HepG2 (cell line): ENCODE data around the gene SMURF1. TPM values are rescaled to one million over a fixed set of nuclear protein-coding genes. Genes with fewer than 3 reads are reported as not detected.
A peak's percentile ranks its signal among the peaks of the same experiment; 100 is the strongest.

Source experiments
- ADNP ChIP-seq: sonication (generic); formaldehyde crosslinking; IDR thresholded peaks from 2 replicates; pipeline ENCODE4 v1.4.0; 2020; ENCODE audit warnings: missing genetic modification reagents
- ATF7 ChIP-seq, 2 experiments: fragments of 450-650 bp in 1 of 2; sonication (generic) in 1 of 2; formaldehyde crosslinking in 1 of 2; IDR thresholded peaks; 2 replicates each; pipeline versions ENCODE4 v1.4.0 to v1.6.1; 2016 to 2020; ENCODE audit warnings: antibody characterized with exemption in 1 of 2, mild to moderate bottlenecking in 1 of 2, missing genetic modification reagents in 1 of 2
- BHLHE40 ChIP-seq: IDR thresholded peaks from 2 replicates; pipeline ENCODE4 v1.6.1; 2011; ENCODE audit warnings: low read length, improper control_type of control experiment
- BRF2 ChIP-seq: sonication (generic); formaldehyde crosslinking; IDR thresholded peaks from 2 replicates; pipeline ENCODE4 v1.8.1; 2022; ENCODE audit warnings: mild to moderate bottlenecking, missing genetic modification reagents
- FOXP4 ChIP-seq: sonication (generic); formaldehyde crosslinking; IDR thresholded peaks from 2 replicates; pipeline ENCODE4 v1.4.0; 2020; ENCODE audit warnings: missing genetic modification reagents
- GATAD2A ChIP-seq: IDR thresholded peaks from 2 replicates; pipeline ENCODE4 v1.6.1; 2016
- HMG20B ChIP-seq: conservative IDR thresholded peaks from 2 replicates; pipeline ENCODE4 v1.6.1; 2016; ENCODE audit warnings: missing genetic modification reagents, missing compliant biosample characterization
- HOMEZ ChIP-seq: IDR thresholded peaks from 2 replicates; pipeline ENCODE4 v1.6.1; 2016; ENCODE audit warnings: low read depth
- JUNB ChIP-seq: sonication (generic); formaldehyde crosslinking; IDR thresholded peaks from 2 replicates; pipeline ENCODE4 v1.8.0; 2022; ENCODE audit warnings: missing genetic modification reagents, mild to moderate bottlenecking, borderline replicate concordance
- MXI1 ChIP-seq: IDR thresholded peaks from 3 replicates; pipeline ENCODE4 v1.6.1; 2012; ENCODE audit warnings: low read depth, low read length, inconsistent platforms, borderline replicate concordance
- MYPOP ChIP-seq: sonication (generic); formaldehyde crosslinking; IDR thresholded peaks from 2 replicates; pipeline ENCODE4 v1.8.1; 2023; ENCODE audit warnings: mild to moderate bottlenecking, moderate library complexity, missing genetic modification reagents
- PAF1 ChIP-seq: IDR thresholded peaks from 2 replicates; pipeline ENCODE4 v1.6.1; 2016; ENCODE audit warnings: missing genetic modification reagents, missing compliant biosample characterization
- PRDM15 ChIP-seq: sonication (generic); formaldehyde crosslinking; IDR thresholded peaks from 2 replicates; pipeline ENCODE4 v1.4.0; 2020; ENCODE audit warnings: missing genetic modification reagents
- SAP130 ChIP-seq: IDR thresholded peaks from 2 replicates; pipeline ENCODE4 v1.6.1; 2016; ENCODE audit warnings: low read depth
- SKI ChIP-seq: fragments of 450-650 bp; IDR thresholded peaks from one replicate; pipeline ENCODE4 v1.6.1; 2018; ENCODE audit warnings: mild to moderate bottlenecking; ENCODE audit not compliant: partially characterized antibody
- SMC3 ChIP-seq: IDR thresholded peaks from 2 replicates; pipeline ENCODE4 v1.6.1; 2011; ENCODE audit warnings: low read length, improper control_type of control experiment
- TAF15 ChIP-seq: fragments of 200-400 bp; formaldehyde crosslinking; IDR thresholded peaks from one replicate; pipeline ENCODE4 v1.6.1; 2018; ENCODE audit warnings: mild to moderate bottlenecking, low read depth, low read length; ENCODE audit not compliant: poor library complexity, severe bottlenecking
- TCF12 ChIP-seq, 2 experiments: fragments of 450-650 bp in 1 of 2; sonication (generic) in 1 of 2; formaldehyde crosslinking in 1 of 2; IDR thresholded peaks; 2 replicates each; pipeline versions ENCODE4 v1.6.1 to v1.8.0; 2017 to 2022; ENCODE audit warnings: antibody characterized with exemption in 1 of 2, mild to moderate bottlenecking in 1 of 2, missing genetic modification reagents in 1 of 2, moderate library complexity in 1 of 2
- YEATS4 ChIP-seq: sonication (generic); formaldehyde crosslinking; IDR thresholded peaks from 2 replicates; pipeline ENCODE4 v1.4.0; 2020; ENCODE audit warnings: missing genetic modification reagents, borderline replicate concordance
- ZKSCAN8 ChIP-seq: IDR thresholded peaks from 2 replicates; pipeline ENCODE4 v1.6.1; 2016; ENCODE audit warnings: borderline replicate concordance, missing genetic modification reagents, missing compliant biosample characterization
- ZNF484 ChIP-seq: sonication (generic); formaldehyde crosslinking; IDR thresholded peaks from 2 replicates; pipeline ENCODE4 v1.5.1; 2020; ENCODE audit warnings: mild to moderate bottlenecking, low read depth, missing genetic modification reagents, borderline replicate concordance
- polyA plus RNA-seq, 8 experiments: library from polyadenylated mRNA; depleted of rRNA in 3 of 8; stranded (reverse) in 7 of 8; unstranded in 1 of 8; fragments of >200 nt; fragmentation: Illumina TruSeq in 4 of 8; extraction: Trizol in 4 of 8; gene quantifications; 2 replicates each; pipeline versions ENCODE4 v1.2.1 to v1.2.3, GENCODE V29; 2011 to 2016; ENCODE audit warnings: low read depth in 4 of 8, missing spikeins in 1 of 8, mixed read lengths in 1 of 8; ENCODE audit not compliant: insufficient read depth in 1 of 8
- total RNA-seq, 5 experiments: library from RNA; depleted of rRNA; stranded (reverse); fragments of >200 nt; fragmentation: Illumina TruSeq; extraction: Trizol; gene quantifications; 2 replicates each; pipeline ENCODE4 v1.2.3, GENCODE V29; 2016; ENCODE audit warnings: low read depth in 1 of 5

Gene SMURF1
- total and polyA plus RNA-seq, 2 of the 13 experiments (the other 11 are each of a cell fraction or from before 2014, with no cell fraction given), result 8.3 to 11.1 TPM

GRCh38 chr7:99170730-99171074, 26.8 kb upstream of the SMURF1 start (continued):
- TF ChIP-seq PRDM15 (CRISPR knock-in tag) (peak; percentile 48; the same call in 1 of the 2 replicates), MXI1 (peak; percentile 12; the same call in 1 of the 3 replicates), ADNP (CRISPR knock-in tag) (peak; percentile 86; the same call in 1 of the 2 replicates), SKI (peak; percentile 97), PAF1 (no peak), ZNF484 (CRISPR knock-in tag) (no peak), FOXP4 (CRISPR knock-in tag) (peak; percentile 81), YEATS4 (CRISPR knock-in tag) (peak; percentile 40; the same call in 1 of the 2 replicates), HMG20B (CRISPR knock-in tag) (peak; percentile 65; the same call in 1 of the 2 replicates), JUNB (peak; percentile 48; the same call in 1 of the 2 replicates), TCF12 (IDR thresholded peaks at IDR 0.05) (no peak), TCF12 (CRISPR knock-in tag; IDR thresholded peaks at IDR 0.05) (no peak), BHLHE40 (peak; percentile 55; the same call in 1 of the 2 replicates), TAF15 (no peak), SAP130 (peak; percentile 56), ATF7 (IDR thresholded peaks at IDR 0.05) (peak; percentile 23; the same call in 1 of the 2 replicates), ATF7 (CRISPR knock-in tag; IDR thresholded peaks at IDR 0.05) (0 out of 2 replicates have a peak, but pooled peaks have one; percentile 31), GATAD2A (CRISPR knock-in tag) (peak; percentile 96), HOMEZ (CRISPR knock-in tag) (0 out of 2 replicates have a peak, but pooled peaks have one; percentile 30), ZKSCAN8 (peak; percentile 72; the same call in 1 of the 2 replicates), SMC3 (peak; percentile 54), BRF2 (no peak), MYPOP (CRISPR knock-in tag) (peak; percentile 47; the same call in 1 of the 2 replicates)
